Fibroblast of the aortic adventitia (primary cell): ENCODE measurements around the gene NAA20. TPM values are rescaled to one million over a fixed set of nuclear protein-coding genes. Genes with fewer than 3 reads are reported as not detected.

Source experiments
- DNase-seq: peaks from one replicate; pipeline ENCODE4 v3.0.0-alpha.2; 2010; ENCODE audit warnings: low read depth
- H3K4me3 ChIP-seq: 2 replicates; pipeline ENCODE4 v1.5.1; 2011; ENCODE audit warnings: low read depth, mild to moderate bottlenecking, control low read depth, low read length, moderate library complexity
- total RNA-seq: library from RNA; depleted of rRNA; stranded (reverse); fragments of >200 nt; gene quantifications from 2 replicates; pipeline ENCODE4 v1.2.3, GENCODE V29; 2012; ENCODE audit warnings: low replicate concordance
- TF ChIP-seq, protein P1 (sequence below): IDR thresholded peaks from 2 replicates; pipeline ENCODE4 v1.5.1; 2011; ENCODE audit warnings: mild to moderate bottlenecking, low read length, control low read depth, inconsistent platforms; ENCODE audit not compliant: insufficient read depth

Gene NAA20
- total RNA-seq, 1 donor = 49.3 TPM

DNA sequence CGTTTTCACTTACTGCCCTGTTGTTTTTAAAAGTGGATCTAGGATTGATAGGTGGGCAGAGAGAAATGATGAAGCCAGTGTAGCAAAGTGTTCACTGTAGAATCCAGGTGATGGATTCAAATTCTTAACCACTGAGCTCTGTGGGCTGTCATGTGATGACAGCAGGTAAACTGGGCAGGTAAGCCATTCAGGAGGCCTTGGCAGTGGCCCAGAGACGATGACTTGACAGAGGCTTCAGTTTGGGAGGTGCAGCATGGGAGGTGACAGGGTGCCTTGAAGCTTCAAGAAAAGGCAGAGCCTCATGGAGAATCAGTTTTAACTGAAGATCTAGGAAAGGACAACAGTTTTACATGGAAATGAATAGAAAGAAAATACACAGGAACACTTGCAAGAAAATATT lies 2.0 kb downstream of the NAA20 start:
- no peak for DNase-seq
- TF ChIP-seq, protein P1, sequence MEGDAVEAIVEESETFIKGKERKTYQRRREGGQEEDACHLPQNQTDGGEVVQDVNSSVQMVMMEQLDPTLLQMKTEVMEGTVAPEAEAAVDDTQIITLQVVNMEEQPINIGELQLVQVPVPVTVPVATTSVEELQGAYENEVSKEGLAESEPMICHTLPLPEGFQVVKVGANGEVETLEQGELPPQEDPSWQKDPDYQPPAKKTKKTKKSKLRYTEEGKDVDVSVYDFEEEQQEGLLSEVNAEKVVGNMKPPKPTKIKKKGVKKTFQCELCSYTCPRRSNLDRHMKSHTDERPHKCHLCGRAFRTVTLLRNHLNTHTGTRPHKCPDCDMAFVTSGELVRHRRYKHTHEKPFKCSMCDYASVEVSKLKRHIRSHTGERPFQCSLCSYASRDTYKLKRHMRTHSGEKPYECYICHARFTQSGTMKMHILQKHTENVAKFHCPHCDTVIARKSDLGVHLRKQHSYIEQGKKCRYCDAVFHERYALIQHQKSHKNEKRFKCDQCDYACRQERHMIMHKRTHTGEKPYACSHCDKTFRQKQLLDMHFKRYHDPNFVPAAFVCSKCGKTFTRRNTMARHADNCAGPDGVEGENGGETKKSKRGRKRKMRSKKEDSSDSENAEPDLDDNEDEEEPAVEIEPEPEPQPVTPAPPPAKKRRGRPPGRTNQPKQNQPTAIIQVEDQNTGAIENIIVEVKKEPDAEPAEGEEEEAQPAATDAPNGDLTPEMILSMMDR = no peak
- H3K4me3 ChIP-seq = no peak overlapping the region

DNA sequence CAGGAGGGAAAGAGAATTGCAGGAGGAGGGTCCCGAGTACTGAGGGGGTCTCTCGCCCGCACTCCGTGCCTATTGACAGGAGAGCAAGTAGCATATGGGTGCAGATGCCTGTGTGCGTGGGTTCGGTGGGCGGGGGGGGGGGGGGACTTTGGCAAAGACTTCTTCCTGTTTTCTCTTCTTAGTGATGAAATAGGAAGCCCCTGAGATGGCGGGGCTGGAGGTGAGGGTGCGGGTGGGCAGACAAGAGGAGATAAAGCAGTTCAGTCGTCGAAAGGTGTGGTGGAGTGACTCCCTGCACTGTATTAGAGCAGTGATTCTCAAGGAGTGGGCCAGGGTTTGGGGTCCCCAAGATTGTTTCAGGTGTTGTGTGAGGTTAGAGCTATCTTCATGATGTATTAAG lies 3.7 kb downstream of the NAA20 start:
- TF ChIP-seq, protein P1 = no peak
- DNase-seq = no peak
- H3K4me3 ChIP-seq = no peak overlapping the region

DNA sequence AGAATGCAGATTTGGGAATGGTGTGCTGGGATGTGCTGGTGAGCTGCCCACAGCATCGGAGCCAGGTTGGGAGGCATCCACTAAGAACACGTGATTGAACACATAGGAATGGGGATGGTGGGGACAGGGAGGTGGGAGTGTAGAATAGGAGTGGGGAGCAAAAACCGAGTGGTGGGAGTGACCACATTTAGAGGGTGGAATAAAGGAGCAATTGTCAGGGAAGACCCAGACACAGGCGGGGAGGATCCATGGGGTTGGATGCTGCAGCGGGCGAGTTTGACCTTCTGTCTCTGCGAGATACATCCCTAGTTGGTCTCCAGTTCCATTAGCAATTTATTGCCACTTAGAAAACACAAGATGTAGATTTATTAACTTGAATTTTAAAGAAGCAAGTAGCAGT lies 4.7 kb downstream of the NAA20 start:
- DNase-seq = no peak
- TF ChIP-seq, protein P1 = no peak

DNA sequence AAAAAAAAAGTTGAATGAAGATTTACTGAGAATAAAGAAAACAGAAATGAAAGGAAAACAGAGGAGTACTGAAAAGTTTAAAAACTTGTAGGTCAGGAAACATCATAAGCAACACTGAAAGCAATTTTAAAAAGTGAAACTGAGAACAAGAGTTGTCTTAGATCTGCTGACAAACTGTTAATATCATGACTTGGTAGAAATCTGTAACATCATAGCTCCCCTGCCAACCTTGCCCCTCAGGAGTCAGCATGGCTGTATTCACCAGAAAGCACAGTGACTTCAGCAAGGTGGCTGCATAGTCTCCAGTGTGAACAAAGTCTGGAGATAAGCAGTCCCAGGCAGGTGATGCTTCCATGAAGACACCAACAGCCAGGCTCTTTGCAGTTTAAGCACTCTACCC lies 5.3 kb downstream of the NAA20 start:
- H3K4me3 ChIP-seq = no peak overlapping the region
- DNase-seq = no peak
- TF ChIP-seq, protein P1 = no peak

More for the DNA sequence above, 4.7 kb downstream of the NAA20 start:
- no peak overlapping the region for H3K4me3 ChIP-seq

DNA sequence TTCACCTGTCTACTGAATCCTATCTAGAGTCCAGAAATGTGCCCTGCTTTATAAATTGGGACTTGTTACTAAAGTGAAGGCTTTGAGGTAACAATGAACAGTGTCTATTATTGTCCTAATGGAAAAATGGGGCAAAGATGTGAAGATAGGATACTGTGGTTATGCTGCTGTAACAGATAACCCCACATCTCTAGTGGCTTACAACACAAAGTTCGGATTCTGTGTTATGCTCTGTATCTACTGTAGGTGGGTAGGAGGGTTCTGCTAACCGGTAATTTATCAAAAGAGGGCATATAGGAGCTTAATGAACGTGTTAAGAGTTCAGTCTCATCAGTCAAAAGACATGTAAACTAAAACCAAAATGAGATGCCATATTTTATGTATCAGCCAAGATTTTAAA lies 6.2 kb downstream of the NAA20 start:
- TF ChIP-seq, protein P1 = no peak
- no peak overlapping the region for H3K4me3 ChIP-seq
- no peak for DNase-seq

DNA sequence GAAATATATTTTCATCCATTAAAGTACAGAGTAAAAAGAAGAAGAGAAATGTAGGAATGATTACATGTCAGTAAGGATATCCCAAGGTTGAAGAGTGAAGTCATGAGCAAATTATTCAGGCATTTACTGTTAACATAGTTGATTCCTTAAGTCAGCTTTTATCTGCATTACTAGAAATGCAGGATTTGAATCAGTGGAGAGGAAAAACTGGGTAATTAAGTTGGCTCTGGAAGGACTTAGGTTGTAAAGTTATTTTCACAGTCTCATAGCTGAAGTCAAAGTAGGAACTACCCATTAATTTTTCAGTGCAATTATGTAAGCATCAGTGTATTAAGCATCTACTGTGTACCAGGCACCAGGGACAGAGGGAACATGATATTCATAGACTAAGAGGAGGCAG lies 7.8 kb downstream of the NAA20 start:
- TF ChIP-seq, protein P1 = no peak
- DNase-seq = peak; percentile 26
- H3K4me3 ChIP-seq = no peak overlapping the region

DNA sequence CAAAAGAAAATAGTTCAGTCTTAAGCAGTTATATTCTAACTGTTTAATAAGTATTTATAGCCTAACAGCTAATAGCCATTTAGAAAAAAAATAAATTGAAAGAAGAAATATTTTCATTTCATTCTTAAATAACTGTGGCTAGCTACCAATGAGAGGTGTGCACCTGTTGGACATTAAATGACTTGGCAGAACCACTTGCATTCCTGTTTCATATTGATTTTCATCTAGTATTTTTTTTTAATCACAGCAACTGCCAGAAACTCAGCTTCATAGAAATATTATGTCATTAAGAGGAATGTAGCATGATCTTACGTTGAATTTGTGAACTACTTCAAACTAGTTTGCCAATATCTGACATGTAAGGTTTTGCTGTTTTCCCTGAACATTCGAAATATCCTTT lies 10.1 kb downstream of the NAA20 start:
- TF ChIP-seq, protein P1 = no peak
- H3K4me3 ChIP-seq = no peak overlapping the region
- DNase-seq = no peak
